Peyer's patch (tissue), 4 donors: Measurements from ENCODE around the gene PTPRU. TPM values are rescaled to one million over a fixed set of nuclear protein-coding genes. Genes with fewer than 3 reads are reported as not detected.

Experiments
- DNase-seq, 3 donors: peaks; one replicate each; pipeline ENCODE4 v3.0.0-alpha.2; 2017 to 2019
- H3K27ac ChIP-seq, 4 donors: fragments of 200-600 bp; sonication (generic); one replicate each; pipeline ENCODE4 v1.5.1; 2016 to 2019
- H3K27me3 ChIP-seq, 2 donors: fragments of 200-600 bp; sonication (generic); one replicate each; pipeline ENCODE4 v1.5.1; 2019
- H3K36me3 ChIP-seq, 3 donors: fragments of 200-600 bp; sonication (generic); one replicate each; pipeline ENCODE4 v1.5.1; 2016 to 2019
- H3K4me1 ChIP-seq, 4 donors: fragments of 200-600 bp; sonication (generic); one replicate each; pipeline ENCODE4 v1.5.1; 2016 to 2019
- H3K4me3 ChIP-seq, 4 donors: fragments of 200-600 bp; sonication (generic); 1 replicate in 3 of 4; 2 replicates in 1 of 4; pipeline ENCODE4 v1.5.1; 2016 to 2019; ENCODE audit warnings: mild to moderate bottlenecking in 1 of 4
- H3K9me3 ChIP-seq, 4 donors: fragments of 200-600 bp; sonication (generic); one replicate each; pipeline ENCODE4 v1.5.1; 2016 to 2019; ENCODE audit warnings: mild to moderate bottlenecking in 1 of 4
- CTCF ChIP-seq, 6 experiments: fragments of 450-650 bp in 4 of 6; fragments of 200-600 bp in 2 of 6; sonication (generic) in 1 of 6; IDR thresholded peaks; one replicate each; pipeline ENCODE4 v1.5.1; 2017 to 2019; ENCODE audit warnings: antibody characterized with exemption in 6 of 6, mild to moderate bottlenecking in 3 of 6, moderate library complexity in 1 of 6
- POLR2A ChIP-seq, 2 donors: fragments of 450-650 bp; IDR thresholded peaks; one replicate each; pipeline ENCODE4 v1.5.1; 2017; ENCODE audit warnings: antibody characterized with exemption in 2 of 2, mild to moderate bottlenecking in 2 of 2, moderate library complexity in 2 of 2
- total RNA-seq, 4 donors: library from RNA; depleted of rRNA; stranded (reverse); fragments of >200 nt; gene quantifications; one replicate each; pipeline ENCODE4 v1.1.0, GENCODE V29; 2016

The PTPRU gene
- total RNA-seq, 4 donors from 2014 or later = 0.18 to 5.0 (median 4.0) TPM

DNA sequence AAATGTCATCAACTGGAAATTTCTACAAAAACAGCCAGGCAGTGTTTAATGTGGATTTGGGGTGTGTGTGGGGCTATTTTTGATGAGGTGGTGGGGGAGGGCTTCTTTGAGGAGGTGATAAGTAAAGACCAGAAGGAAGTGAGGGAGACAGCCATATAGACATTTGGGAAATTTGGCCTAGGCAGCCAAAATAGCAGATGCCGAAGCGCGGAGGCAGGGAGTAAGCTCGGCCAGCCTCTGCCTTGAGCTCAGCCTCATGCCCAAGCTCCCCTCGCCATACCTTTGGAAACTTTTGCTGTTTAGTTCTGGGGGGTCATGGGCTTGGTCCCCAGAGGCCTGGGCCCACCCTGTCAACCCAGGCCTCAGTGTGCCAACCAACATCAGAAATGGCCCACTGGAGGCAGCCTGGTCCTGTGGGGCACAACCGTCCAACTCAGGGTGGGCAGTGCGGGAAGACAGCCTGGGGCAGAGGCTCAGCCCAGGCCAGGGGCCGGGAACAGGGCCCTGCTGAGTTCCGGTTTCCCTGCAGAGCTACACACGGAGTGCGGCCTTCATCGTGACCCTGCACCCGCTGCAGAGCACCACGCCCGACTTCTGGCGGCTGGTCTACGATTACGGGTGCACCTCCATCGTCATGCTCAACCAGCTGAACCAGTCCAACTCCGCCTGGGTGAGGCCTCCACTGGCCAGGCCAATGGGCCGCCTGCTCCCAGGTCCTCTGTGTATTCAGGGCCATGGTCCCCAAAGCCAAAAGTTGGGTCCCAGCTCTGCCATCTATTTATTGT, 84.0 kb downstream of the PTPRU start:
- Histone ChIP-seq H3K4me1 (no peaks in the 10 kb centered on the region), H3K9me3 (no peaks in the 10 kb centered on the region), H3K27ac (no peak overlapping the region), H3K4me3 (no peak overlapping the region), H3K27me3 (no peaks in the 10 kb centered on the region), H3K36me3 (no peaks in the 10 kb centered on the region)
- TF ChIP-seq CTCF (IDR thresholded peaks at IDR 0.05) (no peak), POLR2A (IDR thresholded peaks at IDR 0.05) (no peak)
- DNase-seq = no peak

DNA sequence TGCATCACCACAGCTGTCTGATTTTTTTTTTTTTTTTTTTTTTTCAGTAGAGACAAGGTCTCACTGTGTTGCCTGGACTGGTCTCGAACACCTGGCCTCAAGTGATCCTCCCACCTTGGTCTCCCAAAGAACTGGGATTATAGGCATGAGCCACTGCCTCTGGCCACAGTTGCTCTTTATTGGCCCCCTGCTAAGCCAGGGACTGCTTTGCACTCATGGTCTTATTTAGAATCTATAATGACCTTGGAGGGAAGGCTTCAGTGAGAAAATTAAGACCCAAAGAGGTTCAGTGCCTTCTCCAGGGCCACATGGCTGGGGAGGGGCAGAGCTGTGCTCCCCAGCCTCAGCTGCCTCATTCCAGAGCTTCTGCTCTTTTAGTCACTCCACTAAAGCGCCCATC, 84.9 kb downstream of the PTPRU start:
- H3K9me3 ChIP-seq = no peaks in the 10 kb centered on the region
- no peak overlapping the region for H3K27ac ChIP-seq
- H3K27me3 ChIP-seq = no peaks in the 10 kb centered on the region
- H3K4me3 ChIP-seq = no peak overlapping the region
- H3K4me1 ChIP-seq = no peaks in the 10 kb centered on the region
- H3K36me3 ChIP-seq = no peaks in the 10 kb centered on the region
- DNase-seq = no peak
- TF ChIP-seq CTCF (IDR thresholded peaks at IDR 0.05) = no peak
- no peak for TF ChIP-seq POLR2A (IDR thresholded peaks at IDR 0.05)

- DNase-seq = no peak
- H3K27me3 ChIP-seq = no peaks in the 10 kb centered on the region
- TF ChIP-seq POLR2A (IDR thresholded peaks at IDR 0.05) = no peak
- no peak for TF ChIP-seq CTCF (IDR thresholded peaks at IDR 0.05)
- no peaks in the 10 kb centered on the region for H3K36me3 ChIP-seq
- no peaks in the 10 kb centered on the region for H3K4me1 ChIP-seq
- no peak overlapping the region for H3K4me3 ChIP-seq
- no peaks in the 10 kb centered on the region for H3K9me3 ChIP-seq
- H3K27ac ChIP-seq = no peak overlapping the region
These were observed 85.9 kb downstream of the PTPRU start for GRCh38 chr1:29322147-29322694.

- DNase-seq = no peak
- Histone ChIP-seq H3K27me3 (no peaks in the 10 kb centered on the region), H3K4me1 (no peaks in the 10 kb centered on the region), H3K4me3 (no peak overlapping the region), H3K9me3 (no peaks in the 10 kb centered on the region), H3K27ac (no peak overlapping the region), H3K36me3 (no peaks in the 10 kb centered on the region)
- TF ChIP-seq POLR2A (IDR thresholded peaks at IDR 0.05) (no peak), CTCF (IDR thresholded peaks at IDR 0.05) (no peak)
These were observed 86.7 kb downstream of the PTPRU start for GRCh38 chr1:29322861-29323585.

DNA sequence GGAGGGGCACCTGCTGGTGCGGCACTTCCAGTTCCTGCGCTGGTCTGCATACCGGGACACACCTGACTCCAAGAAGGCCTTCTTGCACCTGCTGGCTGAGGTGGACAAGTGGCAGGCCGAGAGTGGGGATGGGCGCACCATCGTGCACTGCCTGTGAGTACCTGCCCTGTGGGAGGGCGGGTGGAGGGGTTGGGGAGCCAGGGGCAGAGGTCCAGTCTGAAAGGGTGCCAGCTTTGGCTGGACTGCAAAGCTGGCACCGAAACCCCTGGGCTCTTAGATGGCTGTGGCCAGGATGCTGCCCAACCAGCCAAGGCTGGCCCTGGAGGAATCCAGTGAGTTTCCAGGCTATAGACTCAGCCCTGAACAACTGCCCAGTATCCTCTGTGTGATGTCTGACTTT, 87.3 kb downstream of the PTPRU start:
- Histone ChIP-seq H3K9me3 (no peaks in the 10 kb centered on the region), H3K36me3 (no peaks in the 10 kb centered on the region), H3K27ac (no peak overlapping the region), H3K27me3 (no peaks in the 10 kb centered on the region), H3K4me1 (no peaks in the 10 kb centered on the region), H3K4me3 (no peak overlapping the region)
- no peak for DNase-seq
- TF ChIP-seq POLR2A (IDR thresholded peaks at IDR 0.05) (no peak), CTCF (IDR thresholded peaks at IDR 0.05) (no peak)
